Measurements from ENCODE around the gene TBC1D1.

TBC1D1 gene

GRCh38 chr4:37995299-37995821, 104.5 kb downstream of the TBC1D1 start:
- DNase-seq: no peak

GRCh38 chr4:37995981-37996775, 105.3 kb downstream of the TBC1D1 start:
- DNase-seq: no peak

GRCh38 chr4:37998226-37998625, 107.3 kb downstream of the TBC1D1 start:
- no peak for DNase-seq

- no peak for DNase-seq
These were observed 108.3 kb downstream of the TBC1D1 start for GRCh38 chr4:37999000-37999716.

- no peak for DNase-seq
These were observed 109.1 kb downstream of the TBC1D1 start for GRCh38 chr4:37999965-38000364.

- no peak for DNase-seq
These were observed 111.0 kb downstream of the TBC1D1 start for GRCh38 chr4:38001927-38002326.

- no peak for DNase-seq
These were observed 111.7 kb downstream of the TBC1D1 start for GRCh38 chr4:38002451-38003071.

- DNase-seq: peak in 1 of 2 donors; percentile 28
These were observed 112.2 kb downstream of the TBC1D1 start for GRCh38 chr4:38003102-38003501.

GRCh38 chr4:38003628-38004027, 112.7 kb downstream of the TBC1D1 start:
- DNase-seq: no peak

GRCh38 chr4:38004062-38004461, 113.2 kb downstream of the TBC1D1 start:
- DNase-seq: no peak

- no peak for DNase-seq
These were observed 114.0 kb downstream of the TBC1D1 start for GRCh38 chr4:38004887-38005286.

GRCh38 chr4:38005637-38006036, 114.8 kb downstream of the TBC1D1 start:
- DNase-seq: no peak

- no peak for DNase-seq
These were observed 116.8 kb downstream of the TBC1D1 start for GRCh38 chr4:38007645-38008044.

GRCh38 chr4:38008571-38009021, 117.7 kb downstream of the TBC1D1 start:
- DNase-seq: no peak

GRCh38 chr4:38009421-38009820, 118.5 kb downstream of the TBC1D1 start:
- no peak for DNase-seq

GRCh38 chr4:38009949-38010348, 119.1 kb downstream of the TBC1D1 start:
- no peak for DNase-seq

GRCh38 chr4:38011511-38012162, 120.8 kb downstream of the TBC1D1 start:
- DNase-seq: no peak

- no peak for DNase-seq
These were observed 122.8 kb downstream of the TBC1D1 start for GRCh38 chr4:38013461-38014366.

- no peak for DNase-seq
These were observed 123.6 kb downstream of the TBC1D1 start for GRCh38 chr4:38014421-38014852.

GRCh38 chr4:38015886-38016515, 125.1 kb downstream of the TBC1D1 start:
- no peak for DNase-seq

GRCh38 chr4:38016698-38017097, 125.8 kb downstream of the TBC1D1 start:
- no peak for DNase-seq
